ENCODE results near the gene ZNF761.
"Not testable (repeated sequence)": the region's sequence is repeated elsewhere in the genome, so short reads cannot be mapped to it uniquely, and the experiment has no call there.

ZNF761 gene

GRCh38 chr19:53460131-53460721 is 28.4 kb downstream of the ZNF761 start:
- not testable (repeated sequence) for H3K27ac ChIP-seq (ENCODE audit: low read depth, low read length, severe bottlenecking); H3K4me1 ChIP-seq (ENCODE audit: control insufficient read depth, insufficient read depth, low read length, poor library complexity, severe bottlenecking); H3K4me3 ChIP-seq (ENCODE audit: extremely low read depth, insufficient read depth, low read length, poor library complexity, severe bottlenecking)
- peaks cover 26% of the 10 kb centered on the region for H3K9me3 ChIP-seq (ENCODE audit: control insufficient read depth, low read length)
- H3K36me3 ChIP-seq (ENCODE audit: control insufficient read depth, insufficient read depth, low read length): peaks cover 30% of the 10 kb centered on the region
- WGBS, 2 experiments (ENCODE audit: insufficient coverage in 2 of 2): 83 to 94% methylated on average over 4 to 6 of the region's 11 CpGs

- Histone ChIP-seq H3K4me3 (ENCODE audit: extremely low read depth, insufficient read depth, low read length, poor library complexity, severe bottlenecking) (no peak overlapping the region), H3K9me3 (ENCODE audit: control insufficient read depth, low read length) (peaks cover 10% of the 10 kb centered on the region), H3K36me3 (ENCODE audit: control insufficient read depth, insufficient read depth, low read length) (peaks cover 13% of the 10 kb centered on the region), H3K27ac (ENCODE audit: low read depth, low read length, severe bottlenecking) (no peak overlapping the region), H3K4me1 (ENCODE audit: control insufficient read depth, insufficient read depth, low read length, poor library complexity, severe bottlenecking) (no peaks in the 10 kb centered on the region)
- 88 to 98% methylated on average over 4 of the region's 6 CpGs for WGBS, 2 experiments (ENCODE audit: insufficient coverage in 2 of 2)
Measured at GRCh38 chr19:53461866-53462265, 30.1 kb downstream of the ZNF761 start.

DNA sequence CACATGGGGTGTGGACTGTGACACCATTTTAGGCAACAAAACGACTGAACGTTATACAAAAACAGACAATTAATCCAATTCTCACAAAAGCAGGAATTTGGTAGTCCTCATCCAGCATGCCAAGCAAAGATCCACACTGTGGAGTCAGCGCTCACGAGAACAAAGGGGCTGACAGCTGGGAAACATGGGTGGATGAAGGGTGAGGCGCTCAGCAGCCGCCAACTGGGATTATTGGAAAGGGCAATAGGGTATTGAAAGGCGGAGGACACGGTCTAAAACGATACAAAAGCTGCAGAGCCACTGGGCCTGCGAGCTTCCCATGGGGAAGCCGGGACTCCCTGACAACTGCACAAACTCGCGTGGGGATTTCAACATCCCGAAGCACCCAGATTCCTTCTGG is 31.1 kb downstream of the ZNF761 start:
- Histone ChIP-seq H3K27ac (ENCODE audit: low read depth, low read length, severe bottlenecking) (no peak overlapping the region), H3K4me3 (ENCODE audit: extremely low read depth, insufficient read depth, low read length, poor library complexity, severe bottlenecking) (no peak overlapping the region), H3K9me3 (ENCODE audit: control insufficient read depth, low read length) (peaks cover 3% of the 10 kb centered on the region), H3K4me1 (ENCODE audit: control insufficient read depth, insufficient read depth, low read length, poor library complexity, severe bottlenecking) (no peaks in the 10 kb centered on the region), H3K36me3 (ENCODE audit: control insufficient read depth, insufficient read depth, low read length) (peaks cover 5% of the 10 kb centered on the region)
- 94 to 96% methylated on average over 13 to 14 of the region's 14 CpGs for WGBS, 2 experiments (ENCODE audit: insufficient coverage in 2 of 2)

- peaks cover 2% of the 10 kb centered on the region for H3K36me3 ChIP-seq (ENCODE audit: control insufficient read depth, insufficient read depth, low read length)
- H3K27ac ChIP-seq (ENCODE audit: low read depth, low read length, severe bottlenecking): no peak overlapping the region
- peaks cover 3% of the 10 kb centered on the region for H3K9me3 ChIP-seq (ENCODE audit: control insufficient read depth, low read length)
- H3K4me1 ChIP-seq (ENCODE audit: control insufficient read depth, insufficient read depth, low read length, poor library complexity, severe bottlenecking): no peaks in the 10 kb centered on the region
- WGBS, 2 experiments (ENCODE audit: insufficient coverage in 2 of 2): 82 to 85% methylated on average over 4 to 15 of the region's 19 CpGs
- no peak overlapping the region for H3K4me3 ChIP-seq (ENCODE audit: extremely low read depth, insufficient read depth, low read length, poor library complexity, severe bottlenecking)
Measured at GRCh38 chr19:53463263-53463662, 31.5 kb downstream of the ZNF761 start.

- H3K27ac ChIP-seq (ENCODE audit: low read depth, low read length, severe bottlenecking): peak overlapping the region; percentile 13
- H3K4me1 ChIP-seq (ENCODE audit: control insufficient read depth, insufficient read depth, low read length, poor library complexity, severe bottlenecking): peaks cover 3% of the 10 kb centered on the region
- H3K4me3 ChIP-seq (ENCODE audit: extremely low read depth, insufficient read depth, low read length, poor library complexity, severe bottlenecking): peak overlapping the region; percentile 76
- 38 to 41% methylated on average over 11 to 12 of the region's 31 CpGs for WGBS, 2 experiments (ENCODE audit: insufficient coverage in 2 of 2)
- peaks cover 6% of the 10 kb centered on the region for H3K36me3 ChIP-seq (ENCODE audit: control insufficient read depth, insufficient read depth, low read length)
- peaks cover 3% of the 10 kb centered on the region for H3K9me3 ChIP-seq (ENCODE audit: control insufficient read depth, low read length)
Measured at GRCh38 chr19:53466726-53467484, 35.1 kb downstream of the ZNF761 start.

DNA sequence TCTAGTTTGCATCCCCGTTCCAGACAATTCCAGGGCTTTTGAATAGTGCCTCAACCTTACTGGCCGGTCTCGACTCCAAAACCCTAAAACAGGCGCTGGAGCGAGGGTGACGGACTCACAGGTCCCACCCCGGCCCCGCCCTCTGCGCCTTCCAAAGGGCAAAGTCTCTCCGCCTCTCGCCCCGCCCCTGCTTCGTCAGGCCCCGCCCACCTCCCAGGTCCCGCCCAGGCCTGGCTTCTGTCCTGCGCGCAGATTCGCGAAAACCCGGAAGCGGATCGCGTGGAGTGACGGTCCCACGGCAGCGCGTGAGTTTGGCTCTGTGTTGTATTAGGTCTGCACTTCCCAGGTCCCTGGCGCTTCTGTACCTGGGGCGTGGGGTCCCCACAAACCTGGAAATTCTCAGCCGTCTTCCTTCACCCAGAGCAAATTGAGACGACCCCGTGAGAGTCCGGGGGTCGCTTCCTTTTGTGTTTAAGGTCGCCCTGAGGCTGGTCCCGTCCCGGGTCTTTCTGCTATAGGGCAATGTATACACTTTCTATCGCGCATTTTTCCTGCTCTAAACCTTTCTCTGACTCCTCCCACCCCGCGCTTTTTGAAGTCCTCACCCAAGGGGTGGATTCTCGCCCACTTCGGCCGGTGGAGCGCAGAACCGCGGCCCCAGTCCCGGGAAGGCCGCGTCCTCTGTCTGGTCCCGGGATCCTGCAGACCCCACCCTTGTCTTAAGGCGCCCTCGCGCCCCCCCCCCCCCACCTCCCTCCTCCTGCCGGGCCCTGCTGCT is 35.9 kb downstream of the ZNF761 start, which contains the start of gene ZNF813:
ZNF813 (plus strand) TSS at position 249 of the 778 bp plus-strand sequence. CDS start 16,090 bp downstream, outside the sequence.
- WGBS, 2 experiments (ENCODE audit: insufficient coverage in 2 of 2): 0% methylated on average over 44 to 52 of the region's 55 CpGs
- Histone ChIP-seq H3K9me3 (ENCODE audit: control insufficient read depth, low read length) (peaks cover 2% of the 10 kb centered on the region), H3K4me3 (ENCODE audit: extremely low read depth, insufficient read depth, low read length, poor library complexity, severe bottlenecking) (peak within 1 kb of the TSS; percentile 76), H3K36me3 (ENCODE audit: control insufficient read depth, insufficient read depth, low read length) (peaks cover 13% of the 10 kb centered on the region), H3K4me1 (ENCODE audit: control insufficient read depth, insufficient read depth, low read length, poor library complexity, severe bottlenecking) (peaks cover 3% of the 10 kb centered on the region), H3K27ac (ENCODE audit: low read depth, low read length, severe bottlenecking) (peak within 1 kb of the TSS; percentile 89)

- not testable (repeated sequence) for H3K4me1 ChIP-seq (ENCODE audit: control insufficient read depth, insufficient read depth, low read length, poor library complexity, severe bottlenecking); H3K9me3 ChIP-seq (ENCODE audit: control insufficient read depth, low read length)
- 0% methylated on average over 1 of the region's 8 CpGs for WGBS, 2 experiments (ENCODE audit: insufficient coverage in 2 of 2)
- Histone ChIP-seq H3K36me3 (ENCODE audit: control insufficient read depth, insufficient read depth, low read length) (peaks cover 15% of the 10 kb centered on the region), H3K27ac (ENCODE audit: low read depth, low read length, severe bottlenecking) (peak overlapping the region; percentile 89), H3K4me3 (ENCODE audit: extremely low read depth, insufficient read depth, low read length, poor library complexity, severe bottlenecking) (peak overlapping the region; percentile 76)
Measured at GRCh38 chr19:53468628-53469027, 36.8 kb downstream of the ZNF761 start.

- H3K4me3 ChIP-seq (ENCODE audit: extremely low read depth, insufficient read depth, low read length, poor library complexity, severe bottlenecking): no peak overlapping the region
- H3K27ac ChIP-seq (ENCODE audit: low read depth, low read length, severe bottlenecking): no peak overlapping the region
- H3K36me3 ChIP-seq (ENCODE audit: control insufficient read depth, insufficient read depth, low read length): peaks cover 42% of the 10 kb centered on the region
- H3K9me3 ChIP-seq (ENCODE audit: control insufficient read depth, low read length): peaks cover 6% of the 10 kb centered on the region
- H3K4me1 ChIP-seq (ENCODE audit: control insufficient read depth, insufficient read depth, low read length, poor library complexity, severe bottlenecking): peaks cover 3% of the 10 kb centered on the region
- 95 to 97% methylated on average over 5 to 6 of the region's 7 CpGs for WGBS, 2 experiments (ENCODE audit: insufficient coverage in 2 of 2)
Measured at GRCh38 chr19:53471916-53472315, 40.1 kb downstream of the ZNF761 start.

GRCh38 chr19:53474832-53475231 is 43.0 kb downstream of the ZNF761 start:
- Histone ChIP-seq H3K9me3 (ENCODE audit: control insufficient read depth, low read length) (peaks cover 24% of the 10 kb centered on the region), H3K36me3 (ENCODE audit: control insufficient read depth, insufficient read depth, low read length) (peaks cover 67% of the 10 kb centered on the region)
- H3K4me1 ChIP-seq (ENCODE audit: control insufficient read depth, insufficient read depth, low read length, poor library complexity, severe bottlenecking); H3K27ac ChIP-seq (ENCODE audit: low read depth, low read length, severe bottlenecking); H3K4me3 ChIP-seq (ENCODE audit: extremely low read depth, insufficient read depth, low read length, poor library complexity, severe bottlenecking): not testable (repeated sequence)
- WGBS, 2 experiments (ENCODE audit: insufficient coverage in 2 of 2): 86 to 87% methylated on average over 1 of the region's 1 CpG

DNA sequence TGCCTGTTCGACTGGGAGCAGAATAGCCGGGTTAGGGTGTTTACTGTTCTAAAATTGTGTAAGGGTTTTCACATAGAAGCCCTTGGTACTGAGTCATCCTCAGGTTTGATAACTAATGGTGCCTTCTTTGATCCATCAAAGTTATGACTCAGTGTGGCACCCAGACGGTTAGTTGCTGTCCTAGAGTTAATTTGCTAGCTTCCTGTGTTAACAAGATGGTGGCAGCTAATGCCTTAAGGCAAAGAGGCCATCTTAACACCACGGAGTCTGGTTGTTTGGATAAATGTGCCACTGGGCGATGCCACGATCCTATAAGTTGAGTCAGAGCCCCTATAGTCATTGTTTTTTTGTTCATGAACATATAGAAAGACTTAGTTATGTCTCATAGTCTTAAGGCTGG is 43.7 kb downstream of the ZNF761 start:
- 78 to 89% methylated on average over 6 of the region's 6 CpGs for WGBS, 2 experiments (ENCODE audit: insufficient coverage in 2 of 2)
- Histone ChIP-seq H3K9me3 (ENCODE audit: control insufficient read depth, low read length) (peaks cover 31% of the 10 kb centered on the region), H3K36me3 (ENCODE audit: control insufficient read depth, insufficient read depth, low read length) (peaks cover 71% of the 10 kb centered on the region)
- H3K4me3 ChIP-seq (ENCODE audit: extremely low read depth, insufficient read depth, low read length, poor library complexity, severe bottlenecking); H3K4me1 ChIP-seq (ENCODE audit: control insufficient read depth, insufficient read depth, low read length, poor library complexity, severe bottlenecking); H3K27ac ChIP-seq (ENCODE audit: low read depth, low read length, severe bottlenecking): not testable (repeated sequence)
